Measurements from ENCODE around the gene PRKAR1B. TPM values are rescaled to one million over a fixed set of nuclear protein-coding genes. Genes with fewer than 3 reads are reported as not detected.

PRKAR1B gene
- 1 to 10 TPM; 2.0 to 3.4 TPM for total RNA-seq

DNA sequence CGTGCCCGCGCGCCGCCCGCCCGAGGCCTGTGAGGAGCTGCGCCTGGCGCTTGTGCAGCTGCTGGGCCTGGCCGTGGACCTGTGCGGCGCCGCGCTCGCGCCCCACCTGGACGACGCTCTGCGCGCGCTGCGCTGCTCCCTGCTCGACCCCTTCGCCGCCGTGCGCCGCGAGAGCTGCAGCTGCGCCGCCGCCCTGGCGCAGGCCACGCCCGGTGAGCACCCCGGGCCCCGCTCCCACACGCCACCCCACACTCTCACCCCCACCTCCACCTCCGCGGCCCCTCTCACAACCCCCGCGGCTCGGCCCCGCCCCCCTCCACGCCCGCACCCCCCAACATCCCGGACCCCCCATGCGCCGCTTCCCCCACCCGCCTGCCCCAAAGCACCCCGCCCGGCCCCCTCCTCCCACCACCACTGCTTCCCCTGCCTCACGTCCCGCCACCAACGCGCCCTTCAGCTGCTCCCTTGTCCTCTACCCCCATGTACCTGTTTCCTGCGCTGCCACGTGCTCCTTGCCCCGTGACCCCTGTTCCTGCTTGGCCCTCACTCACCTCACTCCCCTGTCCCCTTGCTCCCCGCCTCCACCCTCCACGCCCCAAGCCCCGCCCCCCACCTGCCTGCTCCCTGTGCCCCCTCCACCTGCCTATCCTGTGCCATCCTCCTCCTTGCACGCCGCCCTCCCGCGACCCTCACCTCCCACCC is at the start of gene PRKAR1B:
Gene PRKAR1B, minus strand, starts transcription at position 178 of the 702 bp plus-strand sequence. CDS start 15,776 bp downstream, outside the sequence.
- WGBS, 2 donors, result 1 to 24% methylated on average over 6 to 44 of the region's 66 CpGs

DNA sequence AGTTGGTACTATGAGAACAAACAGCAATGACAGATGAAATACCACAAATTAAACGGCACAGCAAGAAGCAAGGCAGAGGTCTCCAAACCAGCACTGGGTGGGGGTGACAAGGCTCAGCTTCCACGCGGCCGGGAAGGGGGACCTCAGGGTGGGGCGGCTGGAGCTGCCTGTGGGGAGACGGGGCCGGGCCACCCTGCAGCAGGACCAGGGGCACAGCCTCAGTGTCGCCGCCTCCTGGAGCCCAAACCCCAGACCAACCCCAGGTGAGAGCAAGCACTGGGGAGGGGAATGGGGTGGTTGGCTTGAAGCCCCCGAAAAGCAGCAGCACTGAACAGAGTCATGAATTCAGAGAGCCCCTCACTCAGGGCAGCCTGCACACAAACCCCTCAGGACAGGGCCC is 49.3 kb upstream of the PRKAR1B start:
- Histone ChIP-seq H3K4me3 (no peak overlapping the region), H3K9me3 (no peaks in the 10 kb centered on the region), H3K27me3 (no peaks in the 10 kb centered on the region), H3K4me1 (peaks cover 12% of the 10 kb centered on the region), H3K27ac (no peak overlapping the region), H3K36me3 (replicated peaks in 1 of 2; ENCODE audit: insufficient read depth in 1 of 2, low read depth in 2 of 2) (peaks cover 0 to 2% of the 10 kb centered on the region in 2 donors)
- WGBS, 2 donors, result 93 to 96% methylated on average over 8 to 9 of the region's 10 CpGs
- no peak for TF ChIP-seq POLR2A (IDR thresholded peaks at IDR 0.05)
- TF ChIP-seq, protein P1, sequence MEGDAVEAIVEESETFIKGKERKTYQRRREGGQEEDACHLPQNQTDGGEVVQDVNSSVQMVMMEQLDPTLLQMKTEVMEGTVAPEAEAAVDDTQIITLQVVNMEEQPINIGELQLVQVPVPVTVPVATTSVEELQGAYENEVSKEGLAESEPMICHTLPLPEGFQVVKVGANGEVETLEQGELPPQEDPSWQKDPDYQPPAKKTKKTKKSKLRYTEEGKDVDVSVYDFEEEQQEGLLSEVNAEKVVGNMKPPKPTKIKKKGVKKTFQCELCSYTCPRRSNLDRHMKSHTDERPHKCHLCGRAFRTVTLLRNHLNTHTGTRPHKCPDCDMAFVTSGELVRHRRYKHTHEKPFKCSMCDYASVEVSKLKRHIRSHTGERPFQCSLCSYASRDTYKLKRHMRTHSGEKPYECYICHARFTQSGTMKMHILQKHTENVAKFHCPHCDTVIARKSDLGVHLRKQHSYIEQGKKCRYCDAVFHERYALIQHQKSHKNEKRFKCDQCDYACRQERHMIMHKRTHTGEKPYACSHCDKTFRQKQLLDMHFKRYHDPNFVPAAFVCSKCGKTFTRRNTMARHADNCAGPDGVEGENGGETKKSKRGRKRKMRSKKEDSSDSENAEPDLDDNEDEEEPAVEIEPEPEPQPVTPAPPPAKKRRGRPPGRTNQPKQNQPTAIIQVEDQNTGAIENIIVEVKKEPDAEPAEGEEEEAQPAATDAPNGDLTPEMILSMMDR (IDR thresholded peaks at IDR 0.05), result no peak
- no peak for DNase-seq
- intact Hi-C loops (cut with DNase I), result loop anchor here (5.0 kb wide), 1 partner anchor 459 kb away; no protein-coding TSS in a partner anchor
- no peak for ATAC-seq

More for the DNA sequence above, at the start of gene PRKAR1B:
- peak in 3 of 4 donors; percentile 33 to 52 (median 37) for DNase-seq
- Histone ChIP-seq H3K27ac (peak within 1 kb of the TSS; percentile 27 to 80 (median 63)), H3K9me3 (no peaks in the 10 kb centered on the region), H3K36me3 (replicated peaks in 1 of 2; ENCODE audit: insufficient read depth in 1 of 2, low read depth in 2 of 2) (no peaks in the 10 kb centered on the region), H3K4me1 (peaks cover 32% of the 10 kb centered on the region), H3K4me3 (peak within 1 kb of the TSS; percentile 39 to 80), H3K27me3 (no peaks in the 10 kb centered on the region)
- intact Hi-C loops (cut with DNase I), result loop anchor here (5.0 kb wide), 1 partner anchor 395 kb away; no protein-coding TSS in a partner anchor
- ATAC-seq, result peak; percentile 60
- TF ChIP-seq, protein P1 (IDR thresholded peaks at IDR 0.05), result no peak
- no peak for TF ChIP-seq POLR2A (IDR thresholded peaks at IDR 0.05)

DNA sequence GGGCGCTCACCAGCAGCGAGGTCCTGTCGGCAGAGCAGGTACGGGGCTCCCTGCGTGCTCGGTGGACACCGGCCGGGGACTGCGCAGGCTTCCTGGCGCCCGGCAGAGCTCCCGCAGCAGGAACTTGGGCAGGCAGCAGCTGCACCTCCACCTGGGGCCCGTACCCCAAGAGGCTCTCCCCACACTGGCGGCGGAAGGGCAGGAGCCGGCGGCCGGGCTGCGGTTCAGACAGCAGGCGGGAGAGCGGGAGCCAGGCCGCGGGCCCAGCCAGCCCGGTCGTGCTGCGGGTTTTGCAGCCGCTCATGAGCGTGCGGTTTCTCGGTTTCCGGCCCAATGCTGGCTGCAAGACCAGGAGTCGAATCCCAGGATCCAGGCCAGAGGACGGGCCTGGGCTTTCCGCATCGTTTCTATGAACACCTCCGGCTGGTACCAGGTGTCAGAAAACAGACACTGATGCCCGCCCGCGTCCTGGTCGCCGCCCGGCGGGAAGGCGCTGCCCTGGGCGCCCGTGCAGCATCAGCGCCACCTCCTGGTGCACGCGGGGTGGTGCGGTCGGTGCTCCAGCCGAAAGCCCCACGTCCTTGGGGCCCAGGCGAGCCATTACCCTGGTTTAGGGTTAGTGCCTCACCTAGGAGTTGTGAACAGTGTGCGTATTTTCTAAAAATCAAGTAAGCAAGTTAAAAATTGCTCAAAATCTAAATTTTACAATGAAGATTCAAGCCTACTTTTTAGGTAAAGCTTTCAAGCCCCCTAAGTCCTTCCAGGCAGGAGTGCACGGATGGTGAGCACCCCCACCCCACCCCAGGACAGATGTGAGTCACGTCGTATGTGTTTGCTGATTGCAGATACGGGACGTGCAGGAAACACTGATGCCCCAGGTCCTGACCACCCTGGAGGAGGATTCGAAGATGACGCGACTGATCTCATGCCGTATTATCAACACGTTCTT is 47.4 kb upstream of the PRKAR1B start:
- intact Hi-C loops (cut with DNase I), result loop anchor here (5.0 kb wide), 1 partner anchor 457 kb away; no protein-coding TSS in a partner anchor
- Histone ChIP-seq H3K27ac (no peak overlapping the region), H3K9me3 (no peaks in the 10 kb centered on the region), H3K27me3 (no peaks in the 10 kb centered on the region), H3K4me3 (no peak overlapping the region), H3K4me1 (peaks cover 29% of the 10 kb centered on the region), H3K36me3 (replicated peaks in 1 of 2; ENCODE audit: insufficient read depth in 1 of 2, low read depth in 2 of 2) (peaks cover 0 to 2% of the 10 kb centered on the region in 2 donors)
- TF ChIP-seq POLR2A (IDR thresholded peaks at IDR 0.05), result no peak
- TF ChIP-seq, protein P1 (IDR thresholded peaks at IDR 0.05), result peak; percentile 69 to 90 (median 82)
- peak; percentile 55 to 72 (median 60) for DNase-seq
- 68 to 80% methylated on average over 11 to 49 of the region's 65 CpGs for whole genome bisulfite sequencing, 2 donors
- peak; percentile 43 for ATAC-seq

DNA sequence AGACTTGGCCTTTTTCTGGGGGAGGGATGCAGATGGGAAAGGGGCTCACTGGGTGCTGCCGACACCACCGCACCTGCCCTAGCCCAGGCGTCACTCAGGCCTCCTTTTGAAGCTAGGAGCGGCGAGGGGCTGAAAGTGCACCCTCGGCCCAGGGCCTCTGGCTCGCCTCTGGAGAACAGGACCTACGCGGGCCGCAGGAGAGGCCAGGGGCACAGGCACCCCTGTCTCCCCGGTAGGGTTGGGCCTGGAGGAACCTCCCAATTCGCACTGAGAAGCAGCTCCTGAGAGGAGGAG is 46.5 kb upstream of the PRKAR1B start:
- 94% methylated on average over 9 of the region's 12 CpGs; no CpG with 5 or more reads in 1 of the 2 donors for WGBS, 2 donors
- no peaks in the 10 kb centered on the region for H3K27me3 ChIP-seq
- H3K9me3 ChIP-seq, result no peaks in the 10 kb centered on the region
- ATAC-seq (no peak), DNase-seq (no peak)
- TF ChIP-seq POLR2A (IDR thresholded peaks at IDR 0.05), result no peak
- TF ChIP-seq, protein P1 (IDR thresholded peaks at IDR 0.05), result no peak
- H3K4me1 ChIP-seq, result peaks cover 29% of the 10 kb centered on the region
- peaks cover 0 to 2% of the 10 kb centered on the region in 2 donors for H3K36me3 ChIP-seq (replicated peaks in 1 of 2; ENCODE audit: insufficient read depth in 1 of 2, low read depth in 2 of 2)
- no peak overlapping the region for H3K27ac ChIP-seq
- intact Hi-C loops (cut with DNase I), result no loop called here
- no peak overlapping the region for H3K4me3 ChIP-seq
